ENCODE results near the gene CERS6.

CERS6 gene

GRCh38 chr2:168686452-168687191, 230.6 kb downstream of the CERS6 start:
- H3K4me3 ChIP-seq (ENCODE audit: low read depth, low read length): no peak overlapping the region
- no peak for DNase-seq (ENCODE audit: low read depth)
- TF ChIP-seq POLR2A (IDR thresholded peaks at IDR 0.05; ENCODE audit: extremely low read depth, insufficient read length) (no peak), CTCF (IDR thresholded peaks at IDR 0.05; ENCODE audit: low read depth, low read length) (no peak), MYC (IDR thresholded peaks at IDR 0.05; ENCODE audit: low read depth, low read length) (no peak), MAX (IDR thresholded peaks at IDR 0.05; ENCODE audit: low read depth, low read length) (no peak)

- TF ChIP-seq CTCF (IDR thresholded peaks at IDR 0.05; ENCODE audit: low read depth, low read length) (no peak), MYC (IDR thresholded peaks at IDR 0.05; ENCODE audit: low read depth, low read length) (no peak), MAX (IDR thresholded peaks at IDR 0.05; ENCODE audit: low read depth, low read length) (no peak), POLR2A (IDR thresholded peaks at IDR 0.05; ENCODE audit: extremely low read depth, insufficient read length) (no peak)
- peak; percentile 29 for DNase-seq (ENCODE audit: low read depth)
- H3K4me3 ChIP-seq (ENCODE audit: low read depth, low read length): no peak overlapping the region
These were observed 231.2 kb downstream of the CERS6 start for GRCh38 chr2:168687314-168687713.

- no peak overlapping the region for H3K4me3 ChIP-seq (ENCODE audit: low read depth, low read length)
- DNase-seq (ENCODE audit: low read depth): no peak
- TF ChIP-seq POLR2A (IDR thresholded peaks at IDR 0.05; ENCODE audit: extremely low read depth, insufficient read length) (no peak), CTCF (IDR thresholded peaks at IDR 0.05; ENCODE audit: low read depth, low read length) (no peak), MYC (IDR thresholded peaks at IDR 0.05; ENCODE audit: low read depth, low read length) (no peak), MAX (IDR thresholded peaks at IDR 0.05; ENCODE audit: low read depth, low read length) (no peak)
These were observed 234.4 kb downstream of the CERS6 start for GRCh38 chr2:168690381-168690885.

- no peak for DNase-seq (ENCODE audit: low read depth)
These were observed 235.1 kb downstream of the CERS6 start for GRCh38 chr2:168691221-168691620.

GRCh38 chr2:168692132-168692744, 236.2 kb downstream of the CERS6 start:
- TF ChIP-seq MYC (IDR thresholded peaks at IDR 0.05; ENCODE audit: low read depth, low read length): no peak
- TF ChIP-seq MAX (IDR thresholded peaks at IDR 0.05; ENCODE audit: low read depth, low read length): no peak
- no peak for TF ChIP-seq CTCF (IDR thresholded peaks at IDR 0.05; ENCODE audit: low read depth, low read length)
- TF ChIP-seq POLR2A (IDR thresholded peaks at IDR 0.05; ENCODE audit: extremely low read depth, insufficient read length): no peak
- DNase-seq (ENCODE audit: low read depth): no peak
- no peak overlapping the region for H3K4me3 ChIP-seq (ENCODE audit: low read depth, low read length)

More at GRCh38 chr2:168691221-168691620, 235.1 kb downstream of the CERS6 start:
- no peak overlapping the region for H3K4me3 ChIP-seq (ENCODE audit: low read depth, low read length)
- no peak for TF ChIP-seq CTCF (IDR thresholded peaks at IDR 0.05; ENCODE audit: low read depth, low read length)
- TF ChIP-seq MYC (IDR thresholded peaks at IDR 0.05; ENCODE audit: low read depth, low read length): no peak
- TF ChIP-seq MAX (IDR thresholded peaks at IDR 0.05; ENCODE audit: low read depth, low read length): no peak
- TF ChIP-seq POLR2A (IDR thresholded peaks at IDR 0.05; ENCODE audit: extremely low read depth, insufficient read length): no peak
